T1000 (cell line): ENCODE results near the gene KL.

Experiments
- DNase-seq: peaks from one replicate; lab custom pipeline; 2025; ENCODE audit warnings: mixed read lengths; lab: John Stamatoyannopoulos, UW

The KL gene

DNA sequence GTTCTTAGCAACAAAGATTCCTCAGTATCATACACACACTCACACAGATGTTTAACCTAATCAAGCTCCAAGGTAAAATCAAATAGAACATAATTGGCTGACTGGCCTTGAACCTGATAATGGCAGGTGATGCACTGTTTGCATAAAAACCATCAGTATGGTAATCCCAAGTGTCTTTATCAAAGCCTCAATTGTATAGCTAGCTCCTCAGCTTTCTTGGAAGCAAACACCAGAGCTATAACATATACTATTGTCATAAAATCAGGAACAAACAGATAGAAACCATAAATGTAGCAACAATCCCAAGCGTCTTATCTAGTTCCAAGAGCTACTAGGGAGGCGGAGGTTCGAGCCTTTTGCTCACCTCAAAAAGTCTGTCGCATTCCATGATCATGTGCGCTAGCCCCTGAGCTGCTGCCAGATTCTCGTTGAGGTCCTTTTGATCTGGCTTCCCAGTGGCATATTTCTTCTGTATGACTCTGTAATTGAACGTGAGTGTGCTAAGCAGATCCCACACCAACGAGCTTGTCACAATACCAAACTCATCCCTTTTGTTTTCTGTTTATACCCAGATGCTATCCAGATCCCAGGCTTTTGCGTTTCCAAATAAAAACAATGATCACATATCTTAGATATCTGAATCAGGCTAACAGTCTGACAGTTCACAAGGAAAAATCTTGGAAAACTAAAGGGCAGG is 95.3 kb downstream of the KL start:
- DNase-seq = no peak

DNA sequence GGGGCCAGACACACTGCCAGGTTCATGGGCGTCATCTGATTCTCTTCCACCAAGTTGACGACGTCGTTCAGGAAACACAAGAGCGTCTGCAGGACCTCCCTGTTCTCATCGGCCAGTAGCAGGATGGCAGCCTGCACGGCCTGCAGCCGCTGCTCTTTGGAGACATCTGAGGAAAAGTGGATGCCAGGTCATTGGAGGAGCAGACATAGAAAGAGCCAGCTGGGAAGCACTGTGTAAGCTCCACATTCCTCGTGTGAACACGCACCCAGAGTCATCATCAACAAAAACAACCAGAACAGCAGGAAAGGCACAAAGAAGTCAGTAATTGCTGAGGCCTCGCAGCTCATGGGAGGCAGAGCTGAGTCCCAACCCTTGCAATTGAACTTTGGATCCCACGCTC is 96.5 kb downstream of the KL start:
- DNase-seq = no peak

DNA sequence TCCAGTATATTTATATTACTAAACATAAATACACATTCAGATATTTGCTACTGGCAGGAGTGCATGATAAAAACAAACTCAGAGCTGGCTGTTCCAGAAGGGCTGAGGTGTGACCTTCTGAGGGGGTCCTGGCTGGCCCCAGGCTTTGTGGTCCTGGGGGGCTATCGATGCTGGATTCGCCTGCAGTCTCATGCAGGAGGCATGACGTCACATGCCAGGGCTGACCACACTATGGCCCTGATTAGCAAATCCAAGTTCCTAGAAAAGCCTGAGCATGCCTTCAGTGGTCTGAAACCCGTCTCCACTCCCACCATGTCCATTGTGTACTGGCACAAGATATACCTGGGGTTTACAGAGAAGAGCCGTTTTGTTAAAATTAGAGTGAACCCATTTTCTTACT is 97.9 kb downstream of the KL start:
- no peak for DNase-seq

DNA sequence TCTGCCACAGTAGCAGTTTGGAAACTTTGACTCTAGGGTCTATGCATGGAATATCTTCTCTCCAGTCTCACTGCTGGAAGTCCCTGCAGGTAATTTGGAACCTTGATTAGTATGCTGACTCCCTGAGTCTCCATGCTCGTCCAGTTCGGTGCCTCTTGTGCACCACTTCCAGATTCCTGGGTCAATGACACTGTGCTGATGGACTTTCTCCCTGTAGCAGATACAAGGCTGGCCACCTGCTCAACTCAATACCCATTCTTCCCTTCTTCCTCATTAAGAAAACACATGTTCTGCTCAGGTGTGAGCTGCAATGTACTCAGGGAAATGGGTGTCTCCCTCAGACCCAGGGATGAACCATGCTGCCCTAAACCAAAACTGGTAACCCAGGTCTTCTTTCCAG is 99.1 kb downstream of the KL start:
- DNase-seq = no peak
